ENCODE measurements around the gene TMEM263. TPM values are rescaled to one million over a fixed set of nuclear protein-coding genes. Genes with fewer than 3 reads are reported as not detected.

TMEM263 gene
- total RNA-seq (10 to 100 TPM; 32.1 to 64.7 (median 45.6) TPM), polyA plus RNA-seq (10 to 100 TPM; 12.1 to 59.7 (median 27.0) TPM)
- long read RNA-seq, donor 1, transcript TMEM263-201 (4 exons, 3,362 nt): major isoform, 12 of 18 reads
- long read RNA-seq, donor 1, partial matches to known transcripts: 0 of 18 reads
- long read RNA-seq, donor 1, other reads (novel, unspliced or antisense): 0 of 18 reads
- long read RNA-seq, donor 2, transcript TMEM263-201 (4 exons, 3,362 nt): major isoform, 17 of 25 reads
- long read RNA-seq, donor 2, partial matches to known transcripts: 0 of 25 reads
- long read RNA-seq, donor 2, other reads (novel, unspliced or antisense): 0 of 25 reads
- long read RNA-seq, donor 3, transcript TMEM263-201 (4 exons, 3,362 nt): major isoform, 11 of 79 reads
- long read RNA-seq, donor 3, partial matches to known transcripts: 61 of 79 reads
- long read RNA-seq, donor 3, other reads (novel, unspliced or antisense): 0 of 79 reads
- long read RNA-seq, donor 4, transcript TMEM263-201 (4 exons, 3,362 nt): major isoform, 5 of 11 reads
- long read RNA-seq, donor 4, partial matches to known transcripts: 0 of 11 reads
- long read RNA-seq, donor 4, other reads (novel, unspliced or antisense): 3 of 11 reads
- long read RNA-seq, donor 5, transcript TMEM263-204 (3 exons, 3,349 nt): major isoform, 34 of 74 reads
- long read RNA-seq, donor 5, transcript TMEM263-201 (4 exons, 3,362 nt): minor isoform, 29 of 74 reads
- long read RNA-seq, donor 5, partial matches to known transcripts: 0 of 74 reads
- long read RNA-seq, donor 5, other reads (novel, unspliced or antisense): 8 of 74 reads
- long read RNA-seq, donor 6, transcript TMEM263-204 (3 exons, 3,349 nt): major isoform, 11 of 17 reads
- long read RNA-seq, donor 6, partial matches to known transcripts: 0 of 17 reads
- long read RNA-seq, donor 6, other reads (novel, unspliced or antisense): 3 of 17 reads
- long read RNA-seq, donor 7, transcript TMEM263-201 (4 exons, 3,362 nt): major isoform, 6 of 10 reads
- long read RNA-seq, donor 7, partial matches to known transcripts: 0 of 10 reads
- long read RNA-seq, donor 7, other reads (novel, unspliced or antisense): 0 of 10 reads
- long read RNA-seq, donor 8, transcript TMEM263-201 (4 exons, 3,362 nt): major isoform, 15 of 24 reads
- long read RNA-seq, donor 8, transcript TMEM263-204 (3 exons, 3,349 nt): minor isoform, 6 of 24 reads
- long read RNA-seq, donor 8, partial matches to known transcripts: 0 of 24 reads
- long read RNA-seq, donor 8, other reads (novel, unspliced or antisense): 0 of 24 reads
- long read RNA-seq, donor 9, transcript TMEM263-201 (4 exons, 3,362 nt): major isoform, 25 of 35 reads
- long read RNA-seq, donor 9, transcript TMEM263-204 (3 exons, 3,349 nt): minor isoform, 6 of 35 reads
- long read RNA-seq, donor 9, partial matches to known transcripts: 0 of 35 reads
- long read RNA-seq, donor 9, other reads (novel, unspliced or antisense): 0 of 35 reads
- long read RNA-seq, donor 10, partial matches to known transcripts: 0 of 5 reads
- long read RNA-seq, donor 10, other reads (novel, unspliced or antisense): 0 of 5 reads

DNA sequence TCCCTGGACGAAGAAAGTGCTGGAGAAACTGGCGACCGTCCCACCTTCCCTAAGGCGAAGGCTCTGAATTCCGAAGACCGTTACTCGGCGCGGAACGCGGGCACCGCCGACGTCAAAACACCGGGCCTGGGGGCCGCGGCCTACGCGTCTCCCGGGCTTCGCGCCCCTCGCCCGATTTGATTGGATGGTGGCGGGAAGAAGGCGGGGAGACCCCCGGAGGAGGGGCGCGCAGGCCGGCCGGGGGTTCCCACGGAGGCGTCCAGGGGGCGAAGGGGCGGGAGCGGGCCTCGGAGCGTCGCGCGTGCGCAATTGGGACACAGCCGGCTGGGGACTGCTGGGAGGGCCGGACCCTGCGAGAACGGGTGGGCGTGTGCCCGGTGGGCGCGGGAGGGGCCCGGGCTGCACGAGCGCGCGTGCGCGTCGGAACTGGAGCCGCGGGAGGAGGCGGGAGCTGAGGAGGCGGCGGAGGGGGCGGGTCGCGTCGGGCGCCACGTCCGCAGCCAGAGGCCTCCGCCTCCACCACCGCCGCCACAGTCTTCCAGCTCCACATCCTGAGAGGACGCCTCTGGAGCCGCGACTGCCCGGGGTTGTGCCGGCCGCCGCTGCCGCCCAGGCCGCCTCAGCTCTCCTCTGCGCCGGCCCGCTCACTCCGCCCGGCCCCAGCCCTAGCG is at the start of gene TMEM263:
Gene TMEM263, plus strand, starts transcription at position 531 of the 671 bp plus-strand sequence. CDS start 11,210 bp downstream, outside the sequence.
- H3K27ac ChIP-seq: peak within 1 kb of the TSS; percentile 55 to 98 (median 96)
- WGBS, 4 donors: 0 to 10% (median 0%) methylated on average over 2 to 88 of the region's 88 CpGs
- intact Hi-C loops (cut with DNase I): loop anchor here in 1 of 2 donors (10.0 kb wide), 1 partner anchor 139 kb away; the partner anchor contains the start of gene CRY1

DNA sequence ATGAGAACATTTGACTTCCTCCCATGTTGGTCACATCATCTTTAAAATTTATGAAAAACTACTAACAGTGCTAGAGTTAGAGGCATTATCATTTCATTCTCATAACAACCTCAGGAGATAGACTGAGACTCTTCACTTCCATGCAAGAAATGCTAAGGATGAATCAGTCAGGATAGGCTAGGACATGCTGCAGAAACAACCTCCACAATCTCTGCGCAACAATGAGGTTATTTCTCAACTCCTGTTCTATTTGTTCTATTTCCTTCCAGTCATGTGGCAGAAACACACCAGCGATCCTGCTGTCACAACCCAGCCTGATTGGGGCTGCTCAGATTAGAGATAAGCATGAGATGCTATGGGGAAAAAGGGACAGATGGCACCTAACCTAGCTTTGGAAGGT is 49.0 kb upstream of the TMEM263 start:
- Histone ChIP-seq H3K4me3 (no peak overlapping the region), H3K9me3 (replicated peaks in 1 of 3) (no peaks in the 10 kb centered on the region), H3K36me3 (replicated peaks in 1 of 2) (no peaks in the 10 kb centered on the region), H3K27ac (no peak overlapping the region), H3K27me3 (peaks cover 21% of the 10 kb centered on the region), H3K4me1 (replicated peaks in 1 of 2) (no peaks in the 10 kb centered on the region)
- WGBS, 4 donors: 75 to 87% (median 78%) methylated on average over 2 of the region's 2 CpGs
- TF ChIP-seq POLR2A (IDR thresholded peaks at IDR 0.05): no peak
- TF ChIP-seq, protein P1, sequence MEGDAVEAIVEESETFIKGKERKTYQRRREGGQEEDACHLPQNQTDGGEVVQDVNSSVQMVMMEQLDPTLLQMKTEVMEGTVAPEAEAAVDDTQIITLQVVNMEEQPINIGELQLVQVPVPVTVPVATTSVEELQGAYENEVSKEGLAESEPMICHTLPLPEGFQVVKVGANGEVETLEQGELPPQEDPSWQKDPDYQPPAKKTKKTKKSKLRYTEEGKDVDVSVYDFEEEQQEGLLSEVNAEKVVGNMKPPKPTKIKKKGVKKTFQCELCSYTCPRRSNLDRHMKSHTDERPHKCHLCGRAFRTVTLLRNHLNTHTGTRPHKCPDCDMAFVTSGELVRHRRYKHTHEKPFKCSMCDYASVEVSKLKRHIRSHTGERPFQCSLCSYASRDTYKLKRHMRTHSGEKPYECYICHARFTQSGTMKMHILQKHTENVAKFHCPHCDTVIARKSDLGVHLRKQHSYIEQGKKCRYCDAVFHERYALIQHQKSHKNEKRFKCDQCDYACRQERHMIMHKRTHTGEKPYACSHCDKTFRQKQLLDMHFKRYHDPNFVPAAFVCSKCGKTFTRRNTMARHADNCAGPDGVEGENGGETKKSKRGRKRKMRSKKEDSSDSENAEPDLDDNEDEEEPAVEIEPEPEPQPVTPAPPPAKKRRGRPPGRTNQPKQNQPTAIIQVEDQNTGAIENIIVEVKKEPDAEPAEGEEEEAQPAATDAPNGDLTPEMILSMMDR (IDR thresholded peaks at IDR 0.05): no peak
- intact Hi-C loops (cut with DNase I): no loop called here
- DNase-seq: no peak

More for the DNA sequence above, at the start of gene TMEM263:
- Histone ChIP-seq H3K27me3 (no peaks in the 10 kb centered on the region), H3K4me3 (peak within 1 kb of the TSS; percentile 73 to 97 (median 84)), H3K9me3 (replicated peaks in 1 of 3) (no peaks in the 10 kb centered on the region), H3K4me1 (replicated peaks in 1 of 2) (peaks cover 3 to 33% of the 10 kb centered on the region in 2 donors), H3K36me3 (replicated peaks in 1 of 2) (no peaks in the 10 kb centered on the region)
- peak; percentile 96 to 97 for TF ChIP-seq POLR2A (IDR thresholded peaks at IDR 0.05)
- TF ChIP-seq, protein P1 (IDR thresholded peaks at IDR 0.05): peak in 2 of 6 experiments; percentile 8 to 15
- DNase-seq: peak; percentile 92 to 96 (median 94)

DNA sequence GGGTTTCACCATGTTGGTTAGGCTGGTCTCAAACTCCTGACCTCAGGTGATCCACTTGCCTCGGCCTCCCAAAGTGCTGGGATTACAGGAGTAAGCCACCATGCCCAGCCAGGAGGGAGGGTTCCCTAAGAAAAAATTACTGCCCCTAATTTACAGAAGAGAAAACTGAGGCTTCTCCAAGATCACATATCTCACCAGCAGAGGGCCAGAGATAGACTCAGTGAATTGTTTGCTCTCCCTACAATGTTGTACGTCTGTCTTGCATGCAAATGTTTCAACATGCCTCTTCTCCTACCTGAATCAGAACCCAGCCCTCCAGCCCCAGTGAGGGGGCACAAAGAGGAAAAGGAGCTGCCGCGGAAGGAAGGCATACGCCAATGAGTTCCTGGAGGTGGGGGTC is 48.3 kb upstream of the TMEM263 start:
- DNase-seq: no peak
- WGBS, 4 donors: 61 to 74% (median 65%) methylated on average over 5 of the region's 5 CpGs
- no peaks in the 10 kb centered on the region for H3K4me1 ChIP-seq (replicated peaks in 1 of 2)
- no peak overlapping the region for H3K27ac ChIP-seq
- intact Hi-C loops (cut with DNase I): no loop called here
- no peak for TF ChIP-seq POLR2A (IDR thresholded peaks at IDR 0.05)
- TF ChIP-seq, protein P1 (IDR thresholded peaks at IDR 0.05): no peak
- H3K36me3 ChIP-seq (replicated peaks in 1 of 2): no peaks in the 10 kb centered on the region
- peaks cover 21% of the 10 kb centered on the region for H3K27me3 ChIP-seq
- H3K9me3 ChIP-seq (replicated peaks in 1 of 3): no peaks in the 10 kb centered on the region
- H3K4me3 ChIP-seq: no peak overlapping the region
